T1000 (cell line): ENCODE results near the gene NAA80.
"Not testable (repeated sequence)": the region's sequence is repeated elsewhere in the genome, so short reads cannot be mapped to it uniquely, and the experiment has no call there.

ENCODE experiments used
- DNase-seq: peaks from one replicate; lab custom pipeline; 2025; ENCODE audit warnings: mixed read lengths; lab: John Stamatoyannopoulos, UW

Gene NAA80

GRCh38 chr3:50314342-50314741 is 15.1 kb upstream of the NAA80 start:
- DNase-seq: no peak

- not testable (repeated sequence) for DNase-seq
These were observed 12.8 kb upstream of the NAA80 start for GRCh38 chr3:50312041-50312440.

GRCh38 chr3:50304601-50305000 is 5.4 kb upstream of the NAA80 start:
- no peak for DNase-seq

GRCh38 chr3:50303013-50303815 is 4.0 kb upstream of the NAA80 start, which contains the start of gene HYAL1:
HYAL1 (minus strand) TSS chr3:50303574; CDS start chr3:50302956, 618 bp downstream.
- no peak for DNase-seq

- DNase-seq: no peak
These were observed 3.1 kb upstream of the NAA80 start for GRCh38 chr3:50302095-50303012.

GRCh38 chr3:50300681-50301254 is 1.6 kb upstream of the NAA80 start:
- DNase-seq: no peak

GRCh38 chr3:50299929-50300680 is 900 bp upstream of the NAA80 start:
- DNase-seq: no peak

GRCh38 chr3:50299638-50299928 is 378 bp upstream of the NAA80 start:
- no peak for DNase-seq

- DNase-seq: no peak
These were observed 1.1 kb downstream of the NAA80 start for GRCh38 chr3:50297896-50298725.

GRCh38 chr3:50297384-50297775 is 1.8 kb downstream of the NAA80 start:
- DNase-seq: no peak

GRCh38 chr3:50296721-50297383 is 2.4 kb downstream of the NAA80 start:
- DNase-seq: no peak

GRCh38 chr3:50295553-50296431 is 3.4 kb downstream of the NAA80 start:
- no peak for DNase-seq

GRCh38 chr3:50294492-50295403 is 4.5 kb downstream of the NAA80 start:
- no peak for DNase-seq

- DNase-seq: no peak
These were observed 5.1 kb downstream of the NAA80 start for GRCh38 chr3:50294089-50294488.

- no peak for DNase-seq
These were observed 6.0 kb downstream of the NAA80 start for GRCh38 chr3:50293079-50293801.

GRCh38 chr3:50292159-50293078 is 6.8 kb downstream of the NAA80 start, which contains the start of gene IFRD2:
IFRD2 (minus strand) TSS chr3:50292429; CDS start chr3:50292274, 155 bp downstream.
- DNase-seq: peak; percentile 97
